COLO668 (cell line): ENCODE measurements around the gene SLC7A1.

Experiments
- DNase-seq: peaks from one replicate; lab custom pipeline; 2025; ENCODE audit not compliant: unreplicated experiment; lab: John Stamatoyannopoulos, UW

The SLC7A1 gene

DNA sequence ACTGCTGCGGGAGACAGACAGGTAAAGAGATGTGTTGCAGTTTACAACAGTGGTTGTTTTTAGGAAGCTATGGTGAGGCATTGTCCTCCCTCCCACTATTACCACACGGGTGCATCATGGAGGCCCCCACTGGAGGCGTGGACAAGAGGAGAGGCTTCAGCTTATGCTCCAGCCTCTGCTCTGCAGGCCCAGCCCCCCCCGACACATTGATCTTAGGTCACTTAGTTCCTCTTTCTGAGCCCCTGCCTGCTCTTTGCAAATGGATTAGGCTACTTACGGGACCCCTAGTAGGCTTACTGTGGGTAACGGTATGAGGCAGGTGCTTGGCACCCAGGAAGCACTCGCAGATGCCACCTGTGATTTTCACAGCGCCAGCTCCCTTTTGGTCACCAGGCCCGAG, 123.9 kb downstream of the SLC7A1 start:
- DNase-seq: no peak

DNA sequence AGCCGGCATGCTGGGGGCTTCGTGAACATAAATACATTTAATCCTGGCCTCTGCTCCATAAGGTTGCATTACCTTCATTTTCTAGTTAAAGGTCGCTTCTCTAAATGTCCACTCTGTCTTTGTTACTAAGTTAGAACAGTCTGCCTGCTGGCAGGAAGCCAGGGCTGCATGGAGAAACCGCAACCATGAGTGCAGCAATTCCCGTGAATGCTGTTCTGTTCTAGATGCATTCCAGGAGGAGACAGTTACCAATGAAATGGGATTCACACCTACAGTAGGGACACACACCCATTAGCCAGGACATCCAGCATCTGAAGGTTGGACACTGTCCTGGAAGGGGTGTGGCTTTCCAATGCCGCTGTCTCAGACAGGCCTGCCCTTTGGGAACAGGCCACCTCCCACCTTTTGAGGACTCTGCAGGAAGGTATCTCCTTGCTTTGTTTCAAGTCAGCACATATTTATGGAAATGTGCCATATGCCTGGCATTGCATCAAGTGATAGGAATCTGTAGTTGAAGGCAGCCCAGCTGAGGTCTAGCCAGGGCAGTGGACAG, 129.7 kb downstream of the SLC7A1 start:
- no peak for DNase-seq

DNA sequence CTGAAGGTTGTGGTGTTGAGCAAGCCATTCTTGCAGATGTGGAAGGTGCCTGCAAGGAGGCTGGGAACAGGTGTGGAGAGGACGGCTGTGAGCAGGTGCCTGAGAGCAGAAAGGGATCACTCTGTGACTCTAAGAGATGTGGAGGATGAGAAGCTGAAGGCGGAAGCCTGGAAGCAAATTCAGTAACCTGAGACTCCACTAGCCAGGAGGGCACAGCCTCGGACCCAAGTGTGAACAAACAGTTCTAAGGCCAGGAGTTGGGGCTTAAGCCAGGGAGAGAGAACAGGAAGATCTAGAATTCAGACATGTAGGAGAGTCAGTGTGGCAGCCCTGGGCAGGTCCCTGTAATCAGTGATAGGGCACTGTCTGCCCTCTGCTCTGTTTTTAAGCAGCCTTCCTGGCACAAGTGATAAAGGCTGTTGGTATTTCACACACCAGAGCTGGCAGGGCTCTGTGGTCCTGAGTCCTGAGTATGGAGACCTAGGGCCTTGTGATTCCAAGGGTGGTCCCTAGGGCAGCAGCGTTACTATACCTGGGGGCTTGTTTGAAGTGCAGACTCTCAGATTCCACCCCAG, 131.3 kb downstream of the SLC7A1 start:
- DNase-seq: no peak

DNA sequence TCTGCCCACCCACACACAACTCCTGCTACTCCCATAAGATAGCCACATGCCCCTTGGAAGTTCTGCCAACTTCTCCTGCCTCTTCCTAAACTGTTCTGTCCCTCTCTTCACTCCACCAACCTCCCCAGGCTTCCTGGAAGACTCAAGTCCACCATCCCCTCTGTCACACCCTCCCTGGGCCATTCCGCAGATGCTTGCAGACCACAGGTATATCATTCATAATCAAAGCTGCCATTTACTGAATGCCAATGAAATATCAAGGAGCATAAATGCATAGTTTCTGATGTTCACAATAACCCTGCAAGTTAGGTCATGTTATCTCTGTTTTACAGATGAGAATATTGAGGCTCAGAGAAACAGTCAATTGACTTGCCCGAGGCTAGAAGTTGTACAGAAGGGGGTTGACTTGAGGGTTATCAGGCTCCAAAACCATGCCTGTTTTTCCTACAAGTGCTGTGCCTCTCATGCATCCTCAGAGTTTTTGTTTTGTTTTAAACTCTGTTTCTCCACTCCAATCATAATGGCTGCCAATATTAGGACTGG, 135.6 kb downstream of the SLC7A1 start:
- no peak for DNase-seq
